DND-41 (cell line): ENCODE measurements around the gene DPF3.

Experiments
- CTCF ChIP-seq: IDR thresholded peaks from 2 replicates; pipeline ENCODE4 v1.5.1; 2012; ENCODE audit warnings: borderline replicate concordance, low read length, moderate library complexity, mild to moderate bottlenecking; ENCODE audit not compliant: poor library complexity, severe bottlenecking; ENCODE audit errors: extremely low read depth
- EZH2 ChIP-seq: IDR thresholded peaks from 3 replicates; pipeline ENCODE4 v1.6.1; 2012; ENCODE audit warnings: borderline replicate concordance, low read depth, mild to moderate bottlenecking, moderate library complexity, low read length, inconsistent platforms; ENCODE audit not compliant: severe bottlenecking

GRCh38 chr14:72777636-72778035, 116.3 kb downstream of the DPF3 start:
- TF ChIP-seq CTCF (no peak), EZH2 (no peak)
